Fibroblast of skin of abdomen (primary cell): ENCODE results near the gene GJA8. TPM values are rescaled to one million over a fixed set of nuclear protein-coding genes. Genes with fewer than 3 reads are reported as not detected.
"Not testable (repeated sequence)": the region's sequence is repeated elsewhere in the genome, so short reads cannot be mapped to it uniquely, and the experiment has no call there.

ENCODE experiments used
- DNase-seq: peaks from one replicate; pipeline ENCODE4 v3.0.0-alpha.2; 2013
- polyA plus RNA-seq, 2 experiments: library from polyadenylated mRNA; unstranded; fragments of 120-200 nt; gene quantifications; one replicate each; pipeline ENCODE4 v1.2.1, GENCODE V29; 2013; ENCODE audit not compliant: insufficient read length in 2 of 2

GJA8 gene
- polyA plus RNA-seq (2013, experiment 1 of 2; ENCODE audit: insufficient read length) = not detected
- not detected for polyA plus RNA-seq (2013, experiment 2 of 2; ENCODE audit: insufficient read length)

- no peak for DNase-seq
These were observed at the start of gene GJA8 for GRCh38 chr1:147902253-147902845. GJA8 (plus strand) TSS chr1:147902795; CDS start chr1:147907956, 5,161 bp downstream.

DNA sequence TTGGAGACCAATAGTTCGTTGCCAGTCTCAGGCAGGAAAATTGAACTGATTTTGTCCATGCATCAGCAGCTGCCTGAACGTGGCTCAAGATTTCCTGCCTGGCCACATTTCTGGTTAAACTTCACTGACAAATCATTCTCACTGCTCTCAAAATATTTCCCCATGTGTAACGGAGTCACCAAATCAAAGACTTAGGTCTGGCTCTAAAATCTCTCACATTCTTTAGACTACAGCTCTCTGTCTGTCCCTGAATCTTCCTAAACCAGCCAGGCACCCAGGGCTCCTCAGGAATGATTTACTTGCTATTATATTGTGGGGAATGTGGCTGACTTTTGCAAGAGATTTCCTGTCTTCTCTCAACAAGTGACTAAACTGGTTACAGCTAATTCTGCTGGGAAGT is 49.2 kb upstream of the GJA8 start:
- peak; percentile 56 for DNase-seq

GRCh38 chr1:147854989-147855388 is 47.6 kb upstream of the GJA8 start:
- not testable (repeated sequence) for DNase-seq

DNA sequence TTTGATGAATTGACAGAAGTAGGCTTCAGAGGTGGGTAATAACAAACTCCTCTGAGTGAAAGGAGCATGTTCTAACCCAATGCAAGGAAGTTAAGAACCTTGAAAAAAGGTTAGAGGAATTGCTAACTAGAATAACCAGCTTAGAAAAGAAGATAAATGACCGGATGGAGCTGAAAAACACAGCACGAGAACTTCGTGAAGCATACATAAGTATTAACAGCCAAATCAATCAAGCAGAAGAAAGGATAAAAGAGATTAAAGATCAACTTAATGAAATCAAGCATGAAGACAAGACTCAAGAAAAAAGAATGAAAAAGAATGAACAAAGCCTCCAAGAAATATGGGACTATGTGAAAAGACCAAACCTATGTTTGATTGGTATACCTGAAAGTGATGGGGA is 46.6 kb upstream of the GJA8 start:
- DNase-seq = not testable (repeated sequence)

DNA sequence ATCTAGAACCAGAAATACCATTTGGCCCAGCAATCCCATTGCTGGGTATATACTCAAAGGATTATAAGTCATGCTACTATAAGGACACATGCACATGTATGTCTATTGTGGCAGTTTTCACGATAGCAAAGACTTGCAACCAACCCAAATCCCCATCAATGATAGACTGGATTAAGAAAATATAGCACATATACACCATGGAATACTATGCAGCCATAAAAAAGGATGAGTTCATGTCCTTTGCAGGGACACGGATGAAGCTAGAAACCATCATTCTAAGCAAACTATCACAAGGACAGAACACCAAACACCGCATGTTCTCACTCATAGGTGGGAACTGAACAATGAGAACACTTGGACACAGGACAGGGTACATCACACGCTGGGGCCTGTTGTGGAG is 35.4 kb upstream of the GJA8 start:
- not testable (repeated sequence) for DNase-seq

- DNase-seq = no peak
These were observed 24.6 kb upstream of the GJA8 start for GRCh38 chr1:147878022-147878421.

DNA sequence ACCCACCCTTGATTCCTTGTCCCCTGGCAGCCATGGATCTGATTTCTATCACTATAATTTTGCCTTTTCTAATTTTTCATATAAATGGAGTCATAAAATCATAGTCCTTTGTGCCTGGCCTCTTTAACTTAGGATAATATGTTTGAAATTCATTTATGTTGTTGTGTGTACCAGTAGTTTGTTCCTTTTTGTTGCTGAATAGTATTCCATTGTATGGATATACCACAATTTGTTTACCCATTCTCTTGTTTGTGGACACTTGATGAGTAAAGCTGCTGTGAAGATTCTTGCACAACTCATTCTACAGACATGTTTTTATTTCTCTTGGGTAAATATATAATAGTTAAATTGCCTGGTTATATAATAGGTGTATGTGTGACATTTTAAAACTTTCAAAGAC is 22.7 kb upstream of the GJA8 start:
- no peak for DNase-seq

DNA sequence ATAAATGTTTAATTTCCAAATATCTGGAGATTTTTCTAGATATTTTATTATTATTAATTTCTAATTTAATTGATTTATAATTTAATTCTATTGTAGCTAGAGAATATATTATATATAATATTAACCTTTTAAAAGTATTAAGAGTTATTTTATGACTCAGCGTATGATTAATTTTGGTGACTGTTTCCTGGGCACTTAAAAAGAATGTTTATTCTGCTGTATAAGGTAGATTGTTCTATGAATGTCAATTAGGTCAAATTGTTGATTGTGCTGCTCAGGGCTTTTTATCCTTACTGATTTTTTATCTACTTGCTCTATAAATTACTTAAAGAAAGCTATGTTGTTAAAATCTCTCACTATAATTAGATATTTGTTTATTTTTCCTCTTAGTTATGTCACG is 20.1 kb upstream of the GJA8 start:
- DNase-seq = no peak

DNA sequence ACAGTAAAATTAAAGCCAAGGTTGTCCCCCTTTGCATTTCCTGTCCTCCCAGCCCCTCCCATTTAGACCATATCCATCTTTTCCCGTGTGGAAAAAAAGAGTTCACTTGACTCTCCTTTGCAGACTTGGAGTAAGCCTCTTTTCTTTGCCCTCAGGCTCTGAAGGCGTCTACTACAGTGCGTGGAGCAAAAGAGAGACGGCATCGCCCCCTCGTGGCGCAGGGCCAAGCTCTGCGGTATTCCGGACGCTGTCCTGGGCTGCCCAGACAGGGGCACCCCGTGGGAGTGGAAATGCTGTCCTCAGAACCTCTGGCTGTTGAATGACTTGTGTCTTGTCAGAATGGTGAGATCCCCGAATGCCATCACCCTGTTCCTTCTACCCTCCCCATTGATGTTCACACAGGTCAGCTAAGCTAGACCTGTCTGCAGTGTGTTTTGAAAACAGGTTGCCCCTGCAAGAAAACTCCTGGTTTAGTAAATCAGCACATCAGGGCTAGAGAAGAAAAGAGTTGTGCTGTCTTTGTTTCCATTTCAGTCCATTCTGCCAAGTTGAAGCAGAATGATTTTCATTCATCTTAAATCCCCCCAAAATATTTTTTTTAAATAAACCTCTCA is 12.3 kb upstream of the GJA8 start:
- DNase-seq = peak; percentile 36

DNA sequence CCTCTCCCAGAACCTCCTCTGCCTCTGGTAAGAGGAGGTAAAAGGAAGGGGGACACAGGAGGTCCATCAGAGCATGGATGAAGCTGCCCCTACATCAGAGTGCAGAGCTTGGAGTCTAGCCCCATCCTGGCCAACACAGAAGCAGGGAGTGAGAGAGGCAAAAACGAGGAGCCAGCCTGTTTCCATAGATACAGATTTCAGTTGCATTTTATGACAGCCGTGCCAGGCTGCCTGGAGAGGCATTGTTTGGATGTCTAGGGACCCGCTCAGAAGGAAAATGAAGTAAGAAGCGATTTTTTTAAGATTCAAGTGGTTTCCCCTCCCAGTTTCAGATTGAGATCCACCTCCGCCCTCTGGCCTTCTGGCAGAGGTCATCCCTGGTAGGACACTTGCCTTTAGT is 11.5 kb upstream of the GJA8 start:
- DNase-seq = no peak

DNA sequence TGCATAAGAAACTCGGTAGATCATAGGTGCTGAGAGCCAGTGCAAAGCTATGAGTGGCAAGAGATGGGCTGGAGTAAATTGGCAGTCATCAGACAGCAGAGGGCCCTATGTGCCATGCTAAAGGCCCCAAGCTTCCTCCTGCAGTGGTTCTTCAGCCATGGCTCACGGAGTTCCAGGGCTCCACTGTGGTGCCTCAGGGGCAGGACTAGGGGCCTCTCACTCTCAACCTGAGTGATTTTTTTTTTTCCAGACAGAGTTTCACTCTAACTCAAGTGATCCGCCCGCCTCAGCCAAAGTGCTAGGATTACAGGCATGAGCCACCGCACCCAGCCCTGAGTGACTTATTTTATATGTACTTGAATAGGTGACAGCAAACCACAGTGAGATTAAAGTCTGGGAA is 10.4 kb upstream of the GJA8 start:
- DNase-seq = no peak

- DNase-seq = peak; percentile 52
These were observed 9.8 kb upstream of the GJA8 start for GRCh38 chr1:147892731-147893214.

DNA sequence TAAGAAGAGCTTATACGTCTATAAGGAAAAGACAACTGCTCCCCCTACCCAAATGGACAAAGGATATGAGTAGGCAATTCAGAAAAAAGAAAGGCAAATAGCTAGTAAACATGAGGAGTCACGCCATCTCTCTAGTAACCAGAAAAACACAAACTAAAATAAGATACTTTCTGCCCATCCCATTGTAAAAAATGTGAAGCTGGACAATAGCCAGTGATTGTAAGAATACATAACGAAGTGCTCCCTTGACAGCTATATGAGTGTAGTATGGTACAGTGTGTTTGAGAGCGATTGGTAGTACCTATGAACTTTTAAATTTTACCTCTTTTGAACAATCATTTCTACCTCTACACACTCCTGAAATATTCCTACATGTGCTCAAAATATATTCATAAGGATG is 7.5 kb upstream of the GJA8 start:
- no peak for DNase-seq

- no peak for DNase-seq
These were observed 5.4 kb upstream of the GJA8 start for GRCh38 chr1:147897029-147897752.

DNA sequence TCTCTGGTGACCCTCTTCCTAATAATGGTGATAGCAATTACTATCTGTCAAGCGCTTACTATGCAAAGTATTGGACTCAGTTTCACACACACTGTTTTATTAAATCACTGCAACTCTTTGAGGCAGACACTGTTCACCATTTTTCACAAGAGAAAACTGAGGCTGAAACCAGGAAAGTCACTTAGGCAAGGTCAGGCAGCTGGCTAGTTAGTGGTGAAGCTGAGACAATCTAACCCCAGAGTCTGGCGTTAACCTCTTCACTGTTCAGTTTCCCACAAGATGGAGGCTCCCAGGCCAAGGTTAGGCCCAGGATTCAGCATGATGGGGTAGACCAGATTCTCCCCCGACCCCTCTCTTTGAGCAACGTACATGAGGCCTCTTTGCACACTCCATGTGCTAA is 4.8 kb upstream of the GJA8 start:
- no peak for DNase-seq

- DNase-seq = no peak
These were observed 2.1 kb downstream of the GJA8 start for GRCh38 chr1:147904726-147905125.

GRCh38 chr1:147907786-147908509 is 5.4 kb downstream of the GJA8 start:
- DNase-seq = no peak

- DNase-seq = no peak
These were observed 10.0 kb downstream of the GJA8 start for GRCh38 chr1:147912553-147912952.

DNA sequence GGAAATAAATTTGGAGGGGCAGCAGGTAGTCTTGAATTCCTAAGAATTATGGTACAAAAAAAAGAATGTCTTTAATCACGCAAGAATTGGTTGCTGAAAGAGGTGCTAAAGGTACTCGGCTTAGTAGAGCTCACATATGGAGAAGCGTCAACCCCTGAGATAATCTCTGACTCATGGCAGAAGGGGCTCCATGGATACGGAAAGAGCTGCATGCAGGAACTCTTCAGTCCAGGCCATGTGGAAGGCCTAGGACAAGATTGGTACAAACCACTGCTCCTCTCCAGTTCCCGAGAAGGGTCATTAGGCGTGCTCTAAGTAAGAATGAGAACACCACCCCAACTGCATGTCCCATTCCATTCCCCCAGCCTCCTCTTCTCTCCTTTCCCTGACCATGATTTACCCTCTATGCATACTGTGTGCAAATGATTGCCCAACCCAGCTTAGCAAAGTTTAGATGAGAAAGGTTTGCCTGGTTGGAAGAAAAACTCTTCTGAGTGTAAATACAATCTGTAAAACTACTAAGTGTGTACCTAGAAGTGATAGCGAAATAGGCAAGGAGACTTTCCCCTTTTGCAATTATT is 10.9 kb downstream of the GJA8 start:
- DNase-seq = no peak

DNA sequence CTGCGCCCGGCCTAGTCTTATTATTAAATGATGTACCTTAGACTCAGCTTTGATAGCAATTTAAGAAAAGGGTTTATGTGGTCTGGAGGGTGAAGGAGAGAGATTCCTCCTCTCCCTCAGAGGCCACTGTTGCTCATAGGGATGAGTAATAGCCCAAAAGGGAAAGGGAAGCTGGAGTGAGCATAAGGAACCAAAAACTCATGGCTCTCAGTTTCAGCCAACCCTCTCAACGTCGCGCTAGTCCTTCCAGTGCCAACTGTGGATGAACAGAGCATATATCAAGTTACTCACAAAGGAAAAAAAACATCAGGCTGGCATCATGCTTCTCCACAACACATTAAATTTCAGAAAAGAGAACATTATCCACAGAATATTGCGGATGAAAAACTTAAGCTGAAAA is 17.3 kb downstream of the GJA8 start:
- DNase-seq = no peak

DNA sequence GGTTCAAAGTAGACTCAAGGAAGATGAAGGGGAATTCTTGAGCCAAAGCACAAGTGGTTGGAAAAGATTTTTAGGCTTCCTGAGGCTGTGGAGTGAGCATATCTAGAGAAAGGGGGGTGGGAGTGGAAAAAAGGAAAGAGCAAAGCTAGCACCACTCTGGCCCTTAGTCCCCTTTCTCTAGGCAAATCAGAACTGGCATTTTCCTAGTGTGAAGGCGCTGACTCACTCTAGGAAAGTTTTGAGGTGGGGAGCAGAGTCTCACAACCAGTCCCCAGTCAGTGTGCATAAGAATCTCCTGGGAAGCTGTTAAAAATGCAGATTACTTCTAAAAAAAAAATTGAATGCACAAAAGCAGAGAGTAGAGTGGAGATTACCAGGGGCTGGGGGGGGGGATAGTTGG is 22.2 kb downstream of the GJA8 start:
- DNase-seq = no peak

- not testable (repeated sequence) for DNase-seq
These were observed 24.6 kb downstream of the GJA8 start for GRCh38 chr1:147927215-147927614.

GRCh38 chr1:147927689-147928088 is 25.1 kb downstream of the GJA8 start:
- not testable (repeated sequence) for DNase-seq
